Activated CD4-positive, alpha-beta T cell treated with anti-CD3 and anti-CD28 coated beads, Interleukin-2, amount 50 U/mL, for 16 hours (primary cell): ENCODE data around the gene CYP1A1.
A peak's percentile ranks its signal among the peaks of the same experiment; 100 is the strongest.

ENCODE experiments used
- DNase-seq: peaks from one replicate; pipeline ENCODE4 v3.0.0-alpha.2; 2020

The CYP1A1 gene

DNA sequence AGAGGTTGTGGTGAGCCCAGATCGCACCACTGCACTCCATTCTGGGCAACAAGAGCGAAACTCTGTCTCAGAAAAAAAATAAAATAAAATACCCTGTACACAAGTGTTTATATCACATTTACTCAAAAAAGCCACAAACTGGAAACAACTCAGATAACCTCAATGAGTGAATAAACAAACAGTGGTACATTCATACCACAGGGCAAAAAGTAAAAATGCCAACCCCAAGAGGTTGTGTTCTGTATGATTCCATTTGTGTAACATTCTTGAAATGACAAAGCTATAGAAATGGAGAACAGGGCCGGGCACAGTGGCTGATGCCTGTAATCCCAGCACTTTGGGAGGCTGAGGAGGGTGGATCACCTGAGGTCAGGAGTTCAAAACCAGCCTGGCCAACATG is 42.4 kb downstream of the CYP1A1 start:
- peak; percentile 54 for DNase-seq

DNA sequence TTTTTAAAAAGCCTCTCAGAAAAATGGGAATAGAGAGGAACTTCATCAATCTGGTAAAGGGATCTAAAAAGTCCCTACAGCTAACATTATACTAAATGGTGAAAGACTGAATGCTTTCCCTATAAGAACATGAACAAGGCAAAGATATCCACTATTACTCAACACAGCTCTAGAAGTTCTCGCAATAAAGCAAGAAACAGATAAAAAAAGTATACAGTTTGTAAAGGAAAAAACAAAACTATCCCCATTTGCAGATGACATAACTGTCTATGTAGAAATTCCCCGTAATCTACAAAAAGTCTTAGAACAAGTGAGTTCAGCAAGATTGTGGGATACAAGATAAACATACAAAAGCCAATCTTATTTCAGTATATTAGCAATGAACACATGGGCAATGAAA is 44.9 kb downstream of the CYP1A1 start:
- no peak for DNase-seq

DNA sequence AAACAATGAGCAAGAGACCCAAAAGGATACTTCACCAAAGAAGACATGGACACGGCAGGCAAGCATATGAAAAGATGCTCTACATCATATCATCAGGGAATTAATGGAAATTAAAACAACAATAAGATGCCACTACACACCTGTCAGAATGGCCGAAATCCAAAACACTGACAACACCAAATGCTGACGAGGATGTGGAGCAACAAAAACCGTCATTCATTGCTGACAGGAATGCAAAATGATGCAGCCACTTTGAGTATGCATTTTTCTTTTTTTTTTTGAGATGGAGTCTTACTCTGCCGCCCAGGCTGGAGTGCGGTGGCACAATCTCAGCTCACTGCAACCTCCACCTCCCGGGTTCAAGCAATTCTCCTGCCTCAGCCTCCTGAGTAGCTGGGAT is 48.5 kb downstream of the CYP1A1 start:
- no peak for DNase-seq

GRCh38 chr15:74674161-74674560 is 51.2 kb downstream of the CYP1A1 start:
- DNase-seq, result no peak

GRCh38 chr15:74669627-74670026 is 55.7 kb downstream of the CYP1A1 start:
- DNase-seq, result no peak
